HG02610 (cell line): Measurements from ENCODE around the gene ACSF2.
"Not testable (repeated sequence)": the region's sequence is repeated elsewhere in the genome, so short reads cannot be mapped to it uniquely, and the experiment has no call there.

ENCODE experiments used
- ATAC-seq: cut with Tn5 transposase; IDR thresholded peaks from one replicate; pipeline ENCODE4 v1.9.1; 2021; ENCODE audit warnings: mild to moderate bottlenecking, moderate library complexity; ENCODE audit not compliant: unreplicated experiment

The ACSF2 gene

GRCh38 chr17:50461550-50462132, 35.6 kb downstream of the ACSF2 start:
- ATAC-seq, result no peak

- no peak for ATAC-seq
Observed at GRCh38 chr17:50462446-50462845, 36.4 kb downstream of the ACSF2 start.

GRCh38 chr17:50464121-50464520, 38.1 kb downstream of the ACSF2 start:
- no peak for ATAC-seq

GRCh38 chr17:50464736-50465135, 38.7 kb downstream of the ACSF2 start:
- no peak for ATAC-seq

- ATAC-seq, result no peak
Observed at GRCh38 chr17:50465171-50465570, 39.2 kb downstream of the ACSF2 start.

- no peak for ATAC-seq
Observed at GRCh38 chr17:50465635-50466034, 39.6 kb downstream of the ACSF2 start.

- ATAC-seq, result no peak
Observed at GRCh38 chr17:50466371-50467113, 40.5 kb downstream of the ACSF2 start.

- no peak for ATAC-seq
Observed at GRCh38 chr17:50467114-50467854, 41.3 kb downstream of the ACSF2 start.

GRCh38 chr17:50467855-50468303, 41.9 kb downstream of the ACSF2 start:
- ATAC-seq, result no peak

- ATAC-seq, result no peak
Observed at GRCh38 chr17:50468304-50469207, 42.5 kb downstream of the ACSF2 start, which contains the start of gene CHAD. TSS of gene CHAD (minus strand) at chr17:50468880. CDS start at chr17:50468813, 67 bp downstream.

- ATAC-seq, result no peak
Observed at GRCh38 chr17:50469208-50469605, 43.2 kb downstream of the ACSF2 start.

- no peak for ATAC-seq
Observed at GRCh38 chr17:50469671-50470305, 43.8 kb downstream of the ACSF2 start.

GRCh38 chr17:50470426-50470825, 44.4 kb downstream of the ACSF2 start:
- ATAC-seq, result no peak

GRCh38 chr17:50471009-50471905, 45.2 kb downstream of the ACSF2 start:
- no peak for ATAC-seq

GRCh38 chr17:50472286-50472685, 46.3 kb downstream of the ACSF2 start:
- no peak for ATAC-seq

GRCh38 chr17:50472761-50473161, 46.7 kb downstream of the ACSF2 start:
- ATAC-seq, result not testable (repeated sequence)

- no peak for ATAC-seq
Observed at GRCh38 chr17:50473901-50474300, 47.9 kb downstream of the ACSF2 start.

- no peak for ATAC-seq
Observed at GRCh38 chr17:50474523-50474922, 48.5 kb downstream of the ACSF2 start.

GRCh38 chr17:50475362-50475761, 49.3 kb downstream of the ACSF2 start:
- ATAC-seq, result no peak
